GM18505 (cell line): ENCODE data around the gene ARHGEF4.
"Not testable (repeated sequence)": the region's sequence is repeated elsewhere in the genome, so short reads cannot be mapped to it uniquely, and the experiment has no call there.

ENCODE experiments used
- ATAC-seq: cut with Tn5 transposase; IDR thresholded peaks from one replicate; pipeline ENCODE4 v1.9.1; 2021; ENCODE audit not compliant: unreplicated experiment
- POLR2A ChIP-seq: IDR thresholded peaks from 4 replicates; pipeline ENCODE4 v1.6.1; 2011; ENCODE audit warnings: borderline replicate concordance; ENCODE audit not compliant: insufficient read depth, insufficient read length; ENCODE audit errors: extremely low read depth

Gene ARHGEF4

GRCh38 chr2:131055169-131056065, 218.7 kb downstream of the ARHGEF4 start:
- no peak for TF ChIP-seq POLR2A
- no peak for ATAC-seq

GRCh38 chr2:131056204-131056931, 219.7 kb downstream of the ARHGEF4 start:
- no peak for TF ChIP-seq POLR2A
- ATAC-seq, result no peak

DNA sequence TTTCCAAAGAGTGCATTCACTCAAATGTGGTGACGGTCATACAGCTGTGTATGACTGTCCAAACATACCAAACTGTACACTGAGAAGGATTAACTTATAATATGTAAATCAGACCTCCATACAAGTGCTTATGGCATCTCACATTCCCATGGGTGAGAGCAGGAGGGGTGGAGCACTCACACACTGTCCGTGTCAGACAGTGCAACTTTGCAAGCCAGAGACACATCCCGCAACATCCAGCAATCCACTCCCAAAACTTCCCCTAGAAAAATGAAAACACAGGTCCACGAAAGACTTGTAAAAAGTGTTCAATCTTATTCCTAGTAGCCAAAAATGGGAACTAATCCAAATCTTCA, 220.2 kb downstream of the ARHGEF4 start:
- ATAC-seq, result no peak
- TF ChIP-seq POLR2A, result no peak

DNA sequence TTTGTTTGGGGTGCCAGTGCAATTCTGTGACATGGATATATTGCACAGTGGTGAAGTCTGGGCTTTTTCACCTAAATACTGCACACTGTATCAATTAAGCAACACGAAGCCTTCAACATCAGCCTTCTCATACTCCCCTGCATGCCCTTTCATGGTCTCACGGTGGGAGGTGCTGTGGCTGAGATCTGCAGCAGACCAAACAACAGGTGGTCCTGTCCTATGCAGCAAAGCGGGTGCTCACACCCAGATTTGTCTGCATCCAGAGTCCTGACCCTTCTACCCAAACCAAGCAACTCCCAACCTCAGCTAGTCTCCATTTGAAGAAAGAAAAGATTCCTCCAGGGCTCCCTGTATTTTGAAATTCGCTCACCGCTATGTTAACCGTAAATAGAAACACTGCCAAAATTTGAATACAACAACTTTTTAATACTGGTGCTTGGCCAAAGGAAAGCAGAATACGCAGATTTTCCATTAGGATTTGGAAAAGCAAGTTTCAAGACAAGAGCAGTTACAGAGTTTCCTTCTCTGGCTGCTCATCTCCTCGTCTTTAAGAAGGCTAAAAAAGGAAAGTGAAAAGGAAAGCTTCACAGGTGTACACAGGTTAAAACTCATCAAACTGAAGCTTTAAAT, 221.6 kb downstream of the ARHGEF4 start:
- ATAC-seq, result no peak
- TF ChIP-seq POLR2A, result no peak

GRCh38 chr2:131058920-131059319, 222.2 kb downstream of the ARHGEF4 start:
- no peak for ATAC-seq
- no peak for TF ChIP-seq POLR2A

DNA sequence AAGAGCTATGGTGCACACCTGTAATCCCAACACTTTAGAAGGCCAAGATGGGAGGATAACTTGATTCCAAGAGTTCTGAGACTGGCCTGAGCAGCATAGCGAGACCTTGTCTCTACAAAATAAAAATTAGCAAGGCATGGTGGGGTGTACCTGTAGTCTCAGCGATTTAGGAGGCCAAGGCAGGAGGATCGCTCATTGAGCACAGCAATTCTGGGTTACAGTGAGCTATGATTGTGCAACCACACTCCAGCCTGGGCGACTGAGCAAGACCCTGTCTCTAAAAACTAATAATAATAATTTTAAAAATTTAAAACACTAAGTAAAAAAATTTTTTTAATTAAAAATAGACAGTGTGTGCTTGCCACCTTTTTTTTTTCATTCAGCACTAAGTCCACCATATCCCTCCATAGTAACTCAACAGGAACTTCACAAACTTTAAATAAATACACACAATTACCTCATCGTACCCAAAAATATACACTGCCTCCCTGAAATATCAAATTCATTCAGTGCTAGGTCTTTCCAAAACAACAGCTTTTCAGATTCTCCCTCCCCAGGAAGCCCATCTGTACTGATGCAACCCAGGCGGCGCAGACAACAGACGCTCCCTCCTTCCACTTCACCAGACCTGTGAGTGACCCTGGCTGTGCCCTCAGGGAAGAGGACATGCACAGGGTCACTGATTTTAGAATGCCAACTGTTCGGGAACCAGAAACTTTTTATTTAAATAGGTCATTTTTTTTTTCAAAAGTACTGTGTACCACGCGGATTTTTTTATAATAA, 227.0 kb downstream of the ARHGEF4 start:
- no peak for TF ChIP-seq POLR2A
- no peak for ATAC-seq

DNA sequence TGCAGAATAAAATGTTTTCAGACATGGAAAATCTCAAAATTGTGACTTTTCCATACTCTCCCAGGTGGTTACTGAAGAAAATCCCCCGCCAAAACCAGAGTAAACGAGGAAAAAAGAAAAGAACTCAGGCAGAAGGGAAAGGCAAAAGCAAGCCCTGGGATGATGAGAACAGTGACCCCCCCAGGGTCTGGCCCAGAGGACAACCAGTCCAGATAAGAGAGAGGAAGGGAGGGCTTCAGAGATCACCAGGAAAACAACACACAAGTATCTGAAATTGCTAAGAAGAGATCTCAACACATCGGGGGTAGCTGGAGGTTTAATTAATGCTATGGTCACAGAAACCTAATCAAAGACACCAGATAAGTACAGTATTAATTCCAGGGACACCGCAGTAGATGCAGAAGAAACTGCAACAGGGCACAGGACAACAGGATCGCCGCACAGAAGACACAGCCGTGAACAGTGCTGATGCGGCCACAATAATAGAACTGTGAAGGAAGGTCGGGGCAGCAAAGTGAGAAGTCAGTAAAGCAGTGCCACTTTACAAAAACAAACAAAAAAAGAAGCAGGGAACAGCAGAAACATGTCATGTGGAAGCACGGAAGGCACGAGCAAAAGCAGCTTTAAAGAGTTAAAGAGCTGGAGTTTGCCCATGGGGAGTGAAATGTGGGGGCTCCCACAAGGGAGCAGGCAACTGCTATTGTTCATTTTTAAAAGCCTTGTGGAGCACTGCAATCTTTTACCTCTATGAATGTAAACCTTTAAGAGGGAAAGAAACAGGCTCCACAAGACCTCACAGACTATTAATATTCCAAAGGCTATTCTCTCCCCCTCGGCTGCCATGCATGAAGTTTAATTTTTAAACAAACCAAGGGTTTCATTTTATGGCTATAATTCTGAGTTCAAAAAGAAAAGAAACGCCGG, 228.1 kb downstream of the ARHGEF4 start:
- no peak for TF ChIP-seq POLR2A
- ATAC-seq, result no peak

DNA sequence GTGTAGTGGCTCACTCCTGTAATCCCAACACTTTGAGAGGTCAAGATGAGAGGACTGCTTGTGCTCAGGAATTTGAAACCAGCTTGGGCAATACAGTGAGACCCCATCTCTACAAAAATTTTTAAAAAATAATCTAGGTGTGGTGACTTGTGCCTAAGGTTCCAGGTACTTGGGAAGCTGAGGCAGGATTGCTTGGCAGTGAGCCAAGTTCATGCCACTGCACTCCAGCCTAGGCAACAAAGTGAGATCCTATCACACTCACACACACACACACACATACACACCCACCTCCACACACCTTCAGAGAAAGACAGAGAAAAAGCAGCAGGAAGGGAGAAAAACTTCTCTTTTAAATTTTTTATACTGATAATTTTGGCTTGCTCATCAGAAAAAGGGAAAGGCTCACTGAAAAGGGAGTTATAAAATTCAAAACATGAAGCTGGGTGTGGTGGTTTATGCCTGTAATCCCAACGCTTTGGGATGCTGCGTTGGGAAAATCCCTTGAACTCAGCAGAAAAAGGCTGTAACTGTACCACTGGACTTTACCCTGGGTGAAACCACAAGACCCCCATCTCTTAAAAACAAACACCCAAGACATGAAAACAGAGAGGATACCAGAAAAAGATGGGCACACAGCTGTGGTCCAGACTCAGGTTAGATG, 230.9 kb downstream of the ARHGEF4 start:
- ATAC-seq, result no peak

DNA sequence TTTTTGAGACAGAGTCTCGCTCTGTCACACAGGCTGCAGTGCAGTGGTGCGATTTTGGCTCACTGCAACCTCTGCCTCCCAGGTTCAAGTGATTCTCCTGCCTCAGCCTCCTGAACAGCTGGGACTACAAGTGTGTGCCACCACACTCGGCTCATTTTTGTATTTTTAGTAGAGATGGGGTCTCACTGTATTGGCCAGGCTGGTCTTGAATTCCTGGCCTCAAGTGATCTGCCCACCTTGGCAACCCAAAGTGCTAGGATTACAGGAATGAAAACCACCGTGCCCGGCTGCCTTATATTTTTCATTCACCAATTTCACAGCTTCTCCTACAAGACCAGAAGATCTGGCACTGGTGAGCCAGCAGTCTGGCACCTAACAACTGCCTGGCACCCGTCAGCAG, 231.5 kb downstream of the ARHGEF4 start:
- ATAC-seq, result not testable (repeated sequence)

More for the DNA sequence above, 230.9 kb downstream of the ARHGEF4 start:
- no peak for TF ChIP-seq POLR2A

- not testable (repeated sequence) for ATAC-seq
These were observed 238.9 kb downstream of the ARHGEF4 start for GRCh38 chr2:131075578-131075977.

- no peak for ATAC-seq
- TF ChIP-seq POLR2A, result no peak
These were observed 240.0 kb downstream of the ARHGEF4 start for GRCh38 chr2:131076707-131077106.
